Measurements from ENCODE around the gene ASTN2.
A peak's percentile ranks its signal among the peaks of the same experiment; 100 is the strongest.

ASTN2 gene

DNA sequence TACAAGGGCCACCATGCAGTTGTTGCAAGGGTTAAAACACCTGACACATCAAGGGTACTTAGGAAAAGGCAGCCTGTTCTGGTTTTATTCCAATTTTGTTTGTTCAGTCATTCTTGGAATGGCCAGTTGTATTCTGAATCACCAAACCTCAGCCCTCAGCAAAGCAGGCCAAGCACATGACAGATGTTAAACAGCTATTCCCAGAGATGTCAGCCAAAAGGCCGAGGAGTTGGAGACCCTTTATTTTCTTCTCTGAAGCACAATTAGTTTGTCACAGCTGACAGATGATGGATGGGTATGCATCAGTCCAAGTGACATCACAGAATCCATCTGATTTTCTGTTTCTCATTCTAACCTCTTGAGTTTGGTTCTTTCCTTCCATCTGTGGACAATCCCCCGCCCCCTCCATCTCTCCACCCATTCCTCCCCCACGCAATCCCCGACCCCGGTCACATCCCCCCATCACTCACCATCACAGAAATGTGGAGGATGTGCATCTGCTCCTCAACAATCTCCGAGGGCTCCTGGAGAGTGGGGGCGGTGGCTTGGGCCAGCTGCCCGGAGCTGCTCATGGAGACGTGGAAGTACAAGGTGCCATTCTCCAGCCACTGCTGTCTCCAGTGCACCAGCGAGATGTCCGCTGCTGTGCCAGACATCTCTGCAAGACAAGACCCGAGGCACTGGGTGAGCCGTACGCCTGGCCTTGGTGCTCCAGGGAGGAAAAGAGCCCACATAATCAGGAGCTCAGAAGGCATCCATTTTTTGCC is 123.8 kb downstream of the ASTN2 start:
- no peak for TF ChIP-seq GATA3 (IDR thresholded peaks at IDR 0.05; ENCODE audit: low read depth, low read length)
- TF ChIP-seq GATA2 (IDR thresholded peaks at IDR 0.05; ENCODE audit: low read depth, low read length), result no peak

DNA sequence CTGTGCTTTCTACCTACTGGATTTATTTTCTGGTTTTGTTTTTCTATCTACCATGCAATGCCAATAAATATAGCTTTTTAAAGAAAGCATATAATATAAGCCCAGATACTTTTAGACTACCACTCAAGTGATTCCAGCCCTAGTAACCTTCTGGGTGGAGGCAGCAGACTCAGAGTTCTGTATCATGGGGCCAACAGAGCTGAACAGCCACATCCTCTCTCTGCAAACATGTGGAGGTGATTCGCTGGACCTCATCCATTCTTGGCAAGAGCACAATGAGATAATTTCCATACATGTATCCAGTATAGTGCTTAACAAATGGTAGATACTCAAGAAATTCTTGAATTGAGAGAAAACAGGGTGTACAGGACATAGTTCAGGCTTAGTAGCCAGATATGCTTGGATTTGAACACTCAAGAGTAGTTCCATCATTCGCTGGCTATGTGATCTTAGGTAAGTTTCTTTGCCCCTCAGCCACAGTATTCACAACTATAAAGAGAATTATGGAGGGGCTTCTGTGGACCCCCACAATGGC is 124.5 kb downstream of the ASTN2 start:
- no peak for TF ChIP-seq GATA2 (IDR thresholded peaks at IDR 0.05; ENCODE audit: low read depth, low read length)
- no peak for TF ChIP-seq GATA3 (IDR thresholded peaks at IDR 0.05; ENCODE audit: low read depth, low read length)

- TF ChIP-seq GATA2 (IDR thresholded peaks at IDR 0.05; ENCODE audit: low read depth, low read length), result no peak
- TF ChIP-seq GATA3 (IDR thresholded peaks at IDR 0.05; ENCODE audit: low read depth, low read length), result no peak
Observed at GRCh38 chr9:117286245-117286644, 128.6 kb downstream of the ASTN2 start.

DNA sequence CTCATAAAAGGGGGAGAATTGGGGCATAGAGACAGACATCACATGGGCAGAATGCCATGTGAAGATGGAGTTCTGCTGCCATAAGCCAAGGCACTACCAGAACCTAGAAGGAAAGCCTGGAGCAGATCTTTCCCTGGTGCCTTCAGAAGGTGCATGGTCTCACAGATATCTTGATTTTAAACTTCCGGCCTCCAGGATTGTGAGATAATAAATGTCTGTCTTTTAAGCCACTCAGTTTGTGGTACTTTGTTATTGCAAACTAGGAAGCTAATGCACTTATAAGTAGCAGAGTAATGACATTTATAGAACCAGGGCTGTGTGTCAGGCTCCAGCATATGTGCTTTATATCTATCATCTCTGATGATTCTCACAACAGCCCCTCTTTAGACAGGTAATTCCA is 130.4 kb downstream of the ASTN2 start:
- TF ChIP-seq GATA3 (IDR thresholded peaks at IDR 0.05; ENCODE audit: low read depth, low read length) (no peak), GATA2 (IDR thresholded peaks at IDR 0.05; ENCODE audit: low read depth, low read length) (0 out of 2 replicates have a peak, but pooled peaks have one; percentile 35)

GRCh38 chr9:117282541-117282940 is 132.3 kb downstream of the ASTN2 start:
- TF ChIP-seq GATA3 (IDR thresholded peaks at IDR 0.05; ENCODE audit: low read depth, low read length), result no peak
- no peak for TF ChIP-seq GATA2 (IDR thresholded peaks at IDR 0.05; ENCODE audit: low read depth, low read length)

GRCh38 chr9:117278471-117279035 is 136.3 kb downstream of the ASTN2 start:
- TF ChIP-seq GATA3 (IDR thresholded peaks at IDR 0.05; ENCODE audit: low read depth, low read length) (no peak), GATA2 (IDR thresholded peaks at IDR 0.05; ENCODE audit: low read depth, low read length) (no peak)

GRCh38 chr9:117278020-117278419 is 136.8 kb downstream of the ASTN2 start:
- peak; percentile 64 for TF ChIP-seq GATA2 (IDR thresholded peaks at IDR 0.05; ENCODE audit: low read depth, low read length)
- TF ChIP-seq GATA3 (IDR thresholded peaks at IDR 0.05; ENCODE audit: low read depth, low read length), result peak; percentile 33; the same call in 1 of the 2 replicates

GRCh38 chr9:117276444-117276843 is 138.4 kb downstream of the ASTN2 start:
- TF ChIP-seq GATA3 (IDR thresholded peaks at IDR 0.05; ENCODE audit: low read depth, low read length) (no peak), GATA2 (IDR thresholded peaks at IDR 0.05; ENCODE audit: low read depth, low read length) (peak; percentile 84)

DNA sequence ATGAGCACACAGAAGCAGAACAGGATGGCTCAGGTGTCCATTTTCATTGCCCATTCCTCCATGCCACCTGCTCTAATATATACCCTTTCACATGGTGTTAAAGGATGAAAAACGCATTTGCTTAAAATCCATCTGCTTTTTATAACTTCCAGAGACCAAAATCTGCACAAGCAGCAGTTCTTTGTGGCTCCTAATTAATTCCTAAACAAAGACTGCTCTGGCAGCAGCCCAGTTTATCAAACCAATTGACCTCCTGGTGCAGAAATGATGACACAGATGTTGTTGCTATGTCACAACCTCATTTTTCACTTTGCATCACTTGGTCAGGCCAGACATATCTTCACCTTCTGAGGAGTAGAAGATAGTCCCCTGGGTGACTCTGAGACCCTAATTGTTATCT is 141.2 kb downstream of the ASTN2 start:
- no peak for TF ChIP-seq GATA3 (IDR thresholded peaks at IDR 0.05; ENCODE audit: low read depth, low read length)
- no peak for TF ChIP-seq GATA2 (IDR thresholded peaks at IDR 0.05; ENCODE audit: low read depth, low read length)

DNA sequence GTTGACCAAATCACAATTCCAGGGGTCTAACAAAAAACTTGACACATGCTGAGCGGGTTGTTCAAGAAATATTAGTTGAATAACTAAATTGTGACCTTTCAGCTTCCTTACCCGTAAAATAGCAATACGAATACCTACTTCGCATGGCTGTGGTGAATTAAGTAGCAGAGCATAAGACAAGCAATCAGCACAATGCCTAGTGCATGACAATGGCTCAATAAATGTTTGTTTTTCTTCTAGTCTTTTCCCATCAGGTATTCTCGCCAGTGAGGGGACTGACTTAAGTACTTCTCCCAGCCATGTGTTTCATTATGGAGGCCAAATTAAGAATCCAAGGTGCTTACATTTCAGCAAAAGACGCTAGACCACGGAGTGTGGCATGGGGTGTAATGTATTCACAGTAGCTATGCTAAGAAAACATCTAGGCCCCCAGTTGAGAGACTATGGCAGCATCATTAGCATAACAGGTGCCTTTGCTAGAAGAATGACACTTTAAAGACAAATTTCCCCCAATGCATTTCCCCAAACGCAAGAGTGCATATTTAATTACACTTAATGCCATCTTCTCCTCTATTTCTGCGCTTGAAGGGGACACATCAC is 145.9 kb downstream of the ASTN2 start:
- no peak for TF ChIP-seq GATA2 (IDR thresholded peaks at IDR 0.05; ENCODE audit: low read depth, low read length)
- TF ChIP-seq GATA3 (IDR thresholded peaks at IDR 0.05; ENCODE audit: low read depth, low read length), result no peak

DNA sequence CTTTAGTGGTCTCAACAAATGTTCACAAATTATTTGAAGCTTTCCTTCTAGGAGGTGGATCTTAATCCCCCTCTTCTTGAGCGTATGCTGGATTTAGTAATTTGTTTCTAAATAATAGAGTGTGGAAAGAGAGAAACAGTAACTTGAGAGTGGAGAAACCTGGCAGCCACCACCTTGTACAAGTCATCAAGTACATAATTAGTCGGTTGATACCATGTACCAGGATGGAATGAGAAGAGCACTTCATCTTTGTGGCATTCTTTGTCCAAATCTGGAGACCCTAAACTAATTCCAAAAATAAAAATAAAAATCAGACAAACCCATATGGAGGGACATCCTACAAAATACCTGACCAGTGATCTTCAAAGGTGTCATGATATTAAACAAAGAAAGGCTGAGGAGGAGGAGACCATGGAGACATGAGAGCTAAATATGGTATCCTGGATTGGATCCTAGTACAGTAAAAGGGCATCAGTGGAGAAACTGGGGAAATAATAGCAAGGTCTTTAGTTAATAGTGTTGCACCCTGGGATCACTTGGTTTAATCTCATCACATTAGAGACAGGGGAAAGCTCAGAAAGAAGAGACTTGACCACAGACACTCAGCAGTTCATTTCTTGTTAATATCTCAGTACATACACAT is 147.9 kb downstream of the ASTN2 start:
- TF ChIP-seq GATA3 (IDR thresholded peaks at IDR 0.05; ENCODE audit: low read depth, low read length) (no peak), GATA2 (IDR thresholded peaks at IDR 0.05; ENCODE audit: low read depth, low read length) (no peak)

- TF ChIP-seq GATA3 (IDR thresholded peaks at IDR 0.05; ENCODE audit: low read depth, low read length), result no peak
- no peak for TF ChIP-seq GATA2 (IDR thresholded peaks at IDR 0.05; ENCODE audit: low read depth, low read length)
Observed at GRCh38 chr9:117265253-117265652, 149.6 kb downstream of the ASTN2 start.

DNA sequence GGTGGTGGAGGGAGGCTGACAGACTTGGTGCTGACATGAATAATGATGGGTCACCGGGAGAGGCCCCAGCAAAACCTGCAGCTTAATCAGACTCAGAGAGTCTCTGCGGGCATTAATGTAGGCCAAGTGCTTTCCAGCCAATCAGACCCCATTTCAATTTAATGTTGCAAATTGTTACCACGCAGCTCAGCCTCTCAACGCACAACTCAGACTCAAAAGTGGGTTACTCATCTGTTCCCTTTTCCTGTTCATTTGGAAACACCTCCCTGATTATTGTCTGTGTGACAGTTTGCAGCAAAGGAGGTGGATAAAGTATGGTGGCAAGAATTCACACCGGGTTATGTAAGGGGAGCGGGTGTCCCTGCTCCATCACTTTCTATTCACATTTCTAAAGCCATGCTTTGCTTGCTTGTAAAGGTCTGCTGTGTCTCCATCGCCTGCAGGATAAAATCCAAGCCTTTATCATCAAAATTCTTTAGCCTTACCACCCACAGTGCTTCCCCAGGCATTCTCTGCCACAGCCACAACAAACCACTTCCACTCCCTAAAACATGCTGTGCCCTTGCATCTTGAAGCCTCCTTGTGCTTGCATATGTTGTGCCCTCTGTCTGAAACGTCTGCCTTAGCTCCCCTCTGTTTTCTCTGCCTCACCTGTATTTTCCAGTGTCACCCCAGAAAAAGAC is 156.5 kb downstream of the ASTN2 start:
- TF ChIP-seq GATA3 (IDR thresholded peaks at IDR 0.05; ENCODE audit: low read depth, low read length) (no peak), GATA2 (IDR thresholded peaks at IDR 0.05; ENCODE audit: low read depth, low read length) (no peak)

DNA sequence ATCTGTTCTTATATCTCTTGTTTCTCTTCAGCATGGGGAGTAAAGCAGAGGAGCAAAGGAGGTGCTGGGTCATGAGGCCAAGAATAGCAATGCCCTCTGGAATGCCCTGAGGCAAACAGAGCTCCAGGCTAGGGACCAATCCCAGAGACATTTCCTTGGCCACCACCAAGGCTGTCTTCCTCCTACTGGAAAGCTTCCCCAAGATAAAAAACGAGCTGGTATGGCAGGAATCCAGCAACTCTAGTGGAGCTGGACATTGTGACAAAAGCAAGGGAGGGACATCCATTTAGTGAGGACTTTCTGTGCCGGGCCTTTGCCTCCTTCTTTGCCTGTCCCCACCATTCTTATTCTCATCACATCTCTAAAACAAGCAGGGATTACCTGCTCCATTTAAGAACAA is 161.6 kb downstream of the ASTN2 start:
- no peak for TF ChIP-seq GATA3 (IDR thresholded peaks at IDR 0.05; ENCODE audit: low read depth, low read length)
- no peak for TF ChIP-seq GATA2 (IDR thresholded peaks at IDR 0.05; ENCODE audit: low read depth, low read length)

Measured in SH-SY5Y (cell line).